IPS DF 6.9 (cell line): ENCODE measurements around the gene ZBTB34.

Source experiments
- DNase-seq: peaks from one replicate; pipeline ENCODE4 v3.0.0-alpha.2; 2013; ENCODE audit warnings: low read depth, low spot score
- H3K27ac ChIP-seq: one replicate; pipeline ENCODE4 v1.5.1; 2013; ENCODE audit warnings: low read length, control low read depth
- H3K27me3 ChIP-seq: 2 replicates; pipeline ENCODE4 v1.6.1; 2013; ENCODE audit warnings: mild to moderate bottlenecking, low read length; ENCODE audit not compliant: control insufficient read depth, insufficient read depth
- H3K36me3 ChIP-seq: 2 replicates; pipeline ENCODE4 v1.6.1; 2013; ENCODE audit warnings: low read length; ENCODE audit not compliant: control insufficient read depth, insufficient read depth
- H3K4me1 ChIP-seq: 2 replicates; pipeline ENCODE4 v1.6.1; 2013; ENCODE audit warnings: low read length; ENCODE audit not compliant: control insufficient read depth, insufficient read depth
- H3K4me3 ChIP-seq: 2 replicates; pipeline ENCODE4 v1.5.1; 2013; ENCODE audit warnings: mild to moderate bottlenecking, low read length
- H3K9me3 ChIP-seq: 2 replicates; pipeline ENCODE4 v1.6.1; 2013; ENCODE audit warnings: low read length, inconsistent platforms; ENCODE audit not compliant: control insufficient read depth, insufficient read depth
- WGBS: extraction: QIAGEN DNeasy Blood & Tissue Kit; methylation state at CpG from one replicate; pipeline ENCODE4 v1.1.7; 2013; ENCODE audit warnings: mixed read lengths, missing lambda C conversion rate; ENCODE audit not compliant: insufficient read length, insufficient coverage; 5-methylcytosine and 5-hydroxymethylcytosine counted together

Gene ZBTB34

DNA sequence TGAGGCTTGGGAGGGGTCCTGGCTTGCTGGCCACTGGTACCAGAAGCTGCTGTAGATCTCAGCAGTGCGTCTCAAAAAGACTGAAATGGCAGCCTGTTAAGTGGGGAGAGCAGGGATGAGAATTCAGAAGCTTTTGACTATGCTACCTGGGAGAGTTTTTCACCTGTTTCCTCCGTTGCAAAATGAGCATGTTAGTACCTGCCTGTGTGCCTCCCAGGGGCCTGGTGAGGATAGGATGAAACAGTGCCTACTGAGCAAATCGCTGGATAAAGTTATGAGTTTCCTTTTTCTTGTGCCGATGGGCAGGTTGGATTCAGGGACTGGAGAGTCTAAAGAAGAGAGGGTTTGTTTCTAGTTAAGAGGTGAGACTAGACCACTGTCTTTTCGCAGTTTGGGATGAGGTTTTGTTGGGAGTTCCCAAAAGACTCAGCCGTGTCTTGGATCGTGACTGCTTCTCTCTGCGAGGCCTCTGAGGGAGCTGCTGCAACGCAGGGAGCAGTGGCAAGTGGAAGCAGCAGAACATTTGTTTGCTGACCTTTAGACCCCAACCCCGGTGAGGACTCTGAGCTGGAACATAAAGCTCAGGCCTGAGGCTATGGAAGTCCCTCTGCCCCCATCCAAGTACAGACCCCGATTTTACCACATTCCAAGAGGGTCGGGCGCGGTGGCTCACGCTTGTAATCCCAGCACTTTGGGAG, 55.6 kb downstream of the ZBTB34 start:
- no peak overlapping the region for H3K27ac ChIP-seq
- H3K27me3 ChIP-seq = no peaks in the 10 kb centered on the region
- peaks cover 2% of the 10 kb centered on the region; the same call in 1 of the 2 replicates for H3K4me1 ChIP-seq
- no peaks in the 10 kb centered on the region for H3K36me3 ChIP-seq
- no peak for DNase-seq
- whole genome bisulfite sequencing = no CpG with 5 or more reads among the region's 15 CpGs
- H3K4me3 ChIP-seq = peak overlapping the region; percentile 94; the same call in 1 of the 2 replicates
- H3K9me3 ChIP-seq = no peaks in the 10 kb centered on the region

GRCh38 chr9:126916909-126917308, 56.5 kb downstream of the ZBTB34 start:
- H3K9me3 ChIP-seq = no peaks in the 10 kb centered on the region
- no peak for DNase-seq
- no CpG with 5 or more reads among the region's 2 CpGs for WGBS
- no peaks in the 10 kb centered on the region for H3K36me3 ChIP-seq
- H3K4me3 ChIP-seq = no peak overlapping the region
- H3K4me1 ChIP-seq = peaks cover 2% of the 10 kb centered on the region; the same call in 1 of the 2 replicates
- H3K27ac ChIP-seq = no peak overlapping the region
- no peaks in the 10 kb centered on the region for H3K27me3 ChIP-seq

DNA sequence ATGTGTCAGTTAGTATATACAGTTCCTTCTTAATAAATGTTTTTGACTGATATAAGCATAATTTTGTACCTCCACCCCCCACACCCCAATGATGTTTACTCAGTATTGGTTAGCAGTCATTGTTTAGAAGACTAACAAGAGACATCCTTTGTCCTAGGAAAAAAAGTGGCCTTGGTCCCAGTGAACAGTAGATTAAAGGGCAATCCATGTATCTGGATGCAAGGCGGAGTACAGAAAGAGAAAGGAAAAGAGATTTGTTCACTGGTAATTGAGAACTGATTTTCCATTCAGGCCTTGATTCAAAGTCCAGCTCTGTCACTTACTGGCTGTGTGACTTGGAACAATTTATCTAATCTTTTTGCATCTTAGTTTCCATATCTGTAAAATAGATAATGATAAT, 58.8 kb downstream of the ZBTB34 start:
- DNase-seq = no peak
- peaks cover 2% of the 10 kb centered on the region; the same call in 1 of the 2 replicates for H3K4me1 ChIP-seq
- no peaks in the 10 kb centered on the region for H3K36me3 ChIP-seq
- WGBS = no CpG with 5 or more reads among the region's 1 CpG
- no peak overlapping the region for H3K27ac ChIP-seq
- no peak overlapping the region for H3K4me3 ChIP-seq
- H3K9me3 ChIP-seq = no peaks in the 10 kb centered on the region
- no peaks in the 10 kb centered on the region for H3K27me3 ChIP-seq

DNA sequence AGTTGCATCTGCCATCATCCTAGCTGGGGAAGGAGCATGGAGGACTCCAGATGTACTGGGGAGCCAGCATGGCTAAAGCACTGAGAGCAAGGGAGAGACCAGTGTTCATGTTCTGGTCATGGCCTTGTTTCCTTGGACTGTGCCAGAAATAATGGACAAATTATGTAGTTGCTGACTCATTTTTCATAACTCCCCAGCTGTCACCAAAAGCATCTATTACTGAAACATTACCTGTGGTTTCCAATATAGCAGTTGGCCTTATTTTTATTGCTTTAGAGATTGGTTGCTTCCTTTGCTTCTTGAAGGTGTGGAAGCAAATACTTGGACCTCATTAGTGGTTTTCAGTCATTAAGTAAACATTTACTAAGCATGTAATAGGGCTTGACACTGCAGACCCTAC, 65.4 kb downstream of the ZBTB34 start:
- H3K36me3 ChIP-seq = no peaks in the 10 kb centered on the region
- no peak overlapping the region for H3K27ac ChIP-seq
- no peaks in the 10 kb centered on the region for H3K27me3 ChIP-seq
- no peaks in the 10 kb centered on the region for H3K9me3 ChIP-seq
- no peak for DNase-seq
- H3K4me1 ChIP-seq = no peaks in the 10 kb centered on the region
- no peak overlapping the region for H3K4me3 ChIP-seq

GRCh38 chr9:126926364-126926763, 65.9 kb downstream of the ZBTB34 start:
- Histone ChIP-seq H3K27me3 (no peaks in the 10 kb centered on the region), H3K4me3 (no peak overlapping the region), H3K9me3 (no peaks in the 10 kb centered on the region), H3K27ac (no peak overlapping the region), H3K36me3 (no peaks in the 10 kb centered on the region), H3K4me1 (no peaks in the 10 kb centered on the region)
- DNase-seq = no peak
- WGBS = no CpG with 5 or more reads among the region's 2 CpGs

- Histone ChIP-seq H3K27ac (no peak overlapping the region), H3K4me3 (no peak overlapping the region), H3K9me3 (no peaks in the 10 kb centered on the region), H3K27me3 (no peaks in the 10 kb centered on the region), H3K36me3 (no peaks in the 10 kb centered on the region), H3K4me1 (no peaks in the 10 kb centered on the region)
- no peak for DNase-seq
- no CpG with 5 or more reads among the region's 6 CpGs for WGBS
Measured at GRCh38 chr9:126927419-126927818, 67.0 kb downstream of the ZBTB34 start.

- WGBS = no CpG with 5 or more reads among the region's 11 CpGs
- Histone ChIP-seq H3K27ac (no peak overlapping the region), H3K9me3 (no peaks in the 10 kb centered on the region), H3K36me3 (no peaks in the 10 kb centered on the region), H3K4me3 (no peak overlapping the region), H3K4me1 (peaks cover 5% of the 10 kb centered on the region), H3K27me3 (no peaks in the 10 kb centered on the region)
- no peak for DNase-seq
Measured at GRCh38 chr9:126932871-126933321, 72.5 kb downstream of the ZBTB34 start.

DNA sequence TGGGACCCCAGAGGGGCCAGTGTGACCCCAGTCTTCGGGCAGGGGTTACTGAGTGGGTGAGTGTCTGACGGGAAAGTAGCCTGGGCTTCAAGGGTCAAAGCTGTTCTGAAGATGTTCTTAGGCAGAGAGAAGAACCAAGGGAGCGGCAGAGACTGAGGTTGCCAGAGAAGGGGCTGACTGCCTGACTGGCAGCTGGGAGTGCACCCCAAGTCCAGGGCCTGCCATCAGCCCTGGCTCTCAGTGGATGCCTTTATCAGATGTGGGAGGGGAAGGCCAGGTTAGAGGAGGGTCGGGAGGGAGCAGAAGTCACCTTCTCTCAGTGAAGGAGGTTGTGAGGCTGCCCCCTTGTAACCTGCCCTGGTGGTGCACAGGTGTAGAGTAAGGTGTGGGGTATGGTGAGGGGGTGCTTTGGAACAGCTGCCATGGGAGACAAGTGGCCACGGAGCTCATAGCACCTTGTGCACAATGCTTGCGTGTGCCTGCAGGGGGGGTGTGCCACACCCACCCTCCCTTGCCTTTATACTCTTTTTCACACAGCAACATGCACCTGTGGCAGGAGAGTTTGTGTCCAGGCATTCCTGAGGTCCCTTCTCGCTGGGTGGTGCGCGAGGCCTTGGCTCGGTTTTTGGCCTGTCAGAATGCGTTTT, 73.0 kb downstream of the ZBTB34 start:
- no peak for DNase-seq
- Histone ChIP-seq H3K27me3 (no peaks in the 10 kb centered on the region), H3K27ac (no peak overlapping the region), H3K4me3 (no peak overlapping the region), H3K4me1 (peaks cover 7% of the 10 kb centered on the region), H3K36me3 (no peaks in the 10 kb centered on the region), H3K9me3 (no peaks in the 10 kb centered on the region)
- WGBS = no CpG with 5 or more reads among the region's 11 CpGs

- Histone ChIP-seq H3K4me1 (peaks cover 7% of the 10 kb centered on the region), H3K4me3 (no peak overlapping the region), H3K9me3 (no peaks in the 10 kb centered on the region), H3K27me3 (no peaks in the 10 kb centered on the region), H3K27ac (no peak overlapping the region), H3K36me3 (no peaks in the 10 kb centered on the region)
- DNase-seq = no peak
- WGBS = no CpG with 5 or more reads among the region's 8 CpGs
Measured at GRCh38 chr9:126934441-126934840, 74.0 kb downstream of the ZBTB34 start.
